ENCODE data around the gene NIFK.

Gene NIFK

DNA sequence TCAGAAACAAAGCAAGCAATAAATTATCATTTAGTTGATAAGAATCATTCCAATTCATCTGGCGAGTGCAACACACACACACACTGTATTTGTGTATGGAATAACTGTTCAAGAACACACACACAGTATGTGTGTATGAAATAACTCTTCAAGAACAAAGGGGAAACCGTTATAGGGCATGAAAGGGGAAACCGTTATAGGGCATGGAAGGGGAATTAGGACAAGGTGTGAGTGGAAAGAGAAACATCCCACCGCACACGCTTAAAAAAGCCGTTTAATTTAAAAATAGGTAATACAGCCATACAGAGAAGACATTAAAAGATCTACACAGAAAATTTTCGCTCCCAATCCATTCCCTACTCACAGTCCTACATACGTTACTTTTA is 18.2 kb upstream of the NIFK start:
- peak overlapping the region; percentile 75 for H3K4me3 ChIP-seq (ENCODE audit: low read depth, low read length)
- TF ChIP-seq CTCF (IDR thresholded peaks at IDR 0.05; ENCODE audit: low read depth, low read length, missing control alignments), result no peak
- DNase-seq (ENCODE audit: low read depth), result no peak
- in situ Hi-C loops (cut with HindIII; ENCODE audit: low sequenced_read_pairs), result no loop called here

DNA sequence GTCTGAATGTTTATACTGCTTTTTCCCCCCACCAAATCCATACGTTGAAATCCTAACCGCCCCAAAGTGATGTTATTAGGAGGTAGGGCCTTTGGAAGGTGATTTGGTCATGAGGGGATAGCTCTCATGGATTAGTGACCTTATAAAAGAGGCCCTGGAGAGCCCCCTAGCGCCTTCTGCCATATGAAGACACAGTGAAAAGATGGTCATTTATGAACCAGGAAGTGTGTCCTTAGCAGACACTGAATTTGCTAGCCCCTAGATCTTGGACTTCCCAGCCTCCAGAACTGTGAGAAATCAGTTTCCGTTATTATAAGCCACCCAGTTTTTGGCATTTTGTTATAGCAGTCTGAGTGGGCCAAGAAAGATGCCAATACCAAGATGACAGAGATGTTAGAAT is 11.5 kb upstream of the NIFK start:
- peak; percentile 18 for DNase-seq (ENCODE audit: low read depth)
- in situ Hi-C loops (cut with HindIII; ENCODE audit: low sequenced_read_pairs), result no loop called here
- peak; percentile 45 for TF ChIP-seq CTCF (IDR thresholded peaks at IDR 0.05; ENCODE audit: low read depth, low read length, missing control alignments)
- H3K4me3 ChIP-seq (ENCODE audit: low read depth, low read length), result no peak overlapping the region

DNA sequence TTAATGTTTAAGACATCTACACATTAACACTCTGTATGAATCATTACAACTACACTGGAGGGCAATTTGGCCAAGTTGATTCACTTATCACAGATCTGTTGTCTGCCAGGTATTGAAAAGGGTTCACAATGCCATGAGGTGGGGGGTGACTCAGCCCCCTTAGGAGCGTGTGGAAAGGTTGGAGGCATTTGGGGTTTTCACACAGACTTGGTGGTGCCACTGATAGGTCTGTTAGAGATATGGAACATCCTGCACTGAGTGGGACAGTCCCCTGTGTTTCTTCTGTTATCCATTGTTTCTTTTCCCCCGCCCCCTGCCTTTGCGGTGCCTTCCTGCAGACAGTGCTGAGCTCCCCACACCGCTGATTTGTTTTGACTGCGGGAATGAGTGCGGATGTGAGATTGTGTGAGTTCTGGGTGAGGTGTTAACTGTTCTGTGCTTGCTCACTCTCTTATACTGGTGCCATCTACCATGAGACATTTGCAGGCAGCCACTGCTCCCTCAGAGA is 9.4 kb upstream of the NIFK start:
- no peak for DNase-seq (ENCODE audit: low read depth)
- in situ Hi-C loops (cut with HindIII; ENCODE audit: low sequenced_read_pairs), result no loop called here
- TF ChIP-seq CTCF (IDR thresholded peaks at IDR 0.05; ENCODE audit: low read depth, low read length, missing control alignments), result no peak
- no peak overlapping the region for H3K4me3 ChIP-seq (ENCODE audit: low read depth, low read length)

DNA sequence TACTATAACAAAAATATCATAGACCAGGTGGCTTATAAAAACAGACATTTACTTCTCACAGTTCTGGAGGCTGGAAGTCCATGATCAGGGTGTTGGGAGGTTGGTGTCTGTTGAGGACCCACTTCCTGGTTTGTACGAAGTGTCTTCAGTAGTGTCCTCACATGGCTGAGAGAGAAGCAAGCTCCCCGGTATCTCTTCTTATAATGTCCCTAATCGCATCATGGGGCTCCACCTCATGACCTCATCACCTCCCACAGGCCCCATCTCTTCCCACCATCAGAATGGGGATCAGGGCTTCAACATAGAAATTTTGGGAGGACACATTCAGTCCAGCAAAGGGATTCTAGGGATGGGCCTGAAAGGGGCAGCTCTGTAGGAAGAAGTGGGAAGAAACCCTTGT is 4.8 kb upstream of the NIFK start:
- DNase-seq (ENCODE audit: low read depth), result no peak
- no peak for TF ChIP-seq CTCF (IDR thresholded peaks at IDR 0.05; ENCODE audit: low read depth, low read length, missing control alignments)
- in situ Hi-C loops (cut with HindIII; ENCODE audit: low sequenced_read_pairs), result no loop called here
- no peak overlapping the region for H3K4me3 ChIP-seq (ENCODE audit: low read depth, low read length)

DNA sequence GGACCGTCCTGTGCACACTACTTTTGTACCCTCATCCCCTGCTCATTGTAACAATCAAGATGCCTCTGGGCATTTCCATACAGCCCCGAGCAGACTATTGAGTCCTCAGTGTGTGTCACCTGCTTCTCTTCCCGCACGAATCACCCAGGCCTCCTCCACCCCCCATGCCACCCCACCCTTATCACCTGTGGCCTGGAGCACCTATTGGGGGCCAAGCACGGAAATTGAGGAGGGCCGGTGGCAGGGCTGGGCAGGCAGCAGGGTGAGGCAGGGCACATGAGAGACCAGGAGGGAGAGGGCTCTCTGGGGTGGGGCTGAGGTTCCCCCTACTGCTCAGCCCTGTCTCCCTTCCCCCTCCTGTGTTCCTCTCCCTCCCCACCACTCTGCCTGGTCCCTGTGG is 4.3 kb upstream of the NIFK start:
- DNase-seq (ENCODE audit: low read depth), result no peak
- in situ Hi-C loops (cut with HindIII; ENCODE audit: low sequenced_read_pairs), result no loop called here
- no peak overlapping the region for H3K4me3 ChIP-seq (ENCODE audit: low read depth, low read length)
- TF ChIP-seq CTCF (IDR thresholded peaks at IDR 0.05; ENCODE audit: low read depth, low read length, missing control alignments), result no peak

DNA sequence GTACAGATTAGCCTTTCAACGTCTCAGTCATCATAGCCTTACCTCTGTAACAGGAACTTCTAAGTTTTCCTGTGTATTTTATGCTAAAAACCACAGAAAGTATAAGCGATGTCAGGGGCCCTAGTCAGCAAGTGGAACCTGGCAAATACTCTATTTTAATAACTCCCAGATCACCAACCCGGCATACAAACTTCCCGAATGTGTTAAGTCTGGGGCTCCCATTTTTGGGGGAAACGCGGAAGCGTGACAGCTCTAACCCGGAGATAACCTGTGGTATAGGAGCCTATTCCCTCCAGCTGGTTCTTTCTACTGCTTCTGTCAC is 574 bp downstream of the NIFK start:
- DNase-seq (ENCODE audit: low read depth), result no peak

More for the DNA sequence above, 574 bp downstream of the NIFK start:
- TF ChIP-seq CTCF (IDR thresholded peaks at IDR 0.05; ENCODE audit: low read depth, low read length, missing control alignments), result no peak
- in situ Hi-C loops (cut with HindIII; ENCODE audit: low sequenced_read_pairs), result no loop called here
- H3K4me3 ChIP-seq (ENCODE audit: low read depth, low read length), result peak overlapping the region; percentile 99
